Measurements from ENCODE around the gene JAM3.

DNA sequence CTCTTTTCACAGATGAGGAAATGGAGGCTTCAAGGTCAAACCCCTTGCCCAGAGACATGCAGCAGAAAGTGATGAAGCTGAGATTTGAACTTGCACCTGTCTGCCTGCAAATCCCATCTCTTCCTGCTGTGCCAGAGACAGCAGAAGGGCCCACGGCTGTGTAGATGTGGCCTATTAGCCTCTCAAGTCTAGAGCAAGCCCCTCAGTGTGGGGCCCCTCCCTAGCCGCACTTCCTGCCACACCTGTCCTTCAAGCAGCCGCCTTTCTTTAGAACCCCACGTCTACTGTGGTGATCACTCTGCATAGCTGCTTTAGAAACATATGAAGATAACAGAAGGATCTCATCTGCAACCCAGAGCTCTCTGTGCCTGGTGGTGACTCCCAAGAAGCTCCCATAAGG lies 41.2 kb upstream of the JAM3 start:
- TF ChIP-seq ZNF274 (IDR thresholded peaks at IDR 0.05; ENCODE audit: borderline replicate concordance, extremely low read depth, low read length) = no peak
- no peak for TF ChIP-seq ATF2 (IDR thresholded peaks at IDR 0.05; ENCODE audit: low read length)
- no peak for TF ChIP-seq EZH2 (IDR thresholded peaks at IDR 0.05; ENCODE audit: low read depth, low read length, severe bottlenecking)
- TF ChIP-seq ATF3 (IDR thresholded peaks at IDR 0.05; ENCODE audit: insufficient read depth, low read depth, low read length) = no peak

Measured in H1 (cell line).